H9 (cell line): ENCODE results near the gene UBASH3A. TPM values are rescaled to one million over a fixed set of nuclear protein-coding genes. Genes with fewer than 3 reads are reported as not detected.

Experiments used
- DNase-seq: peaks from one replicate; pipeline ENCODE4 v3.0.0-alpha.2; 2017
- H2AFZ ChIP-seq: one replicate; pipeline ENCODE4 v1.6.1; 2013; ENCODE audit warnings: mild to moderate bottlenecking, low read length, control low read depth, moderate library complexity
- H2AK5ac ChIP-seq: 2 replicates; pipeline ENCODE4 v1.6.1; 2013; ENCODE audit warnings: low read length, control low read depth, mixed read lengths; ENCODE audit not compliant: insufficient read length
- H2BK120ac ChIP-seq: one replicate; pipeline ENCODE4 v1.6.1; 2013; ENCODE audit warnings: low read depth, mild to moderate bottlenecking, low read length, control low read depth, inconsistent platforms; ENCODE audit not compliant: poor library complexity, severe bottlenecking
- H2BK12ac ChIP-seq: 2 replicates; pipeline ENCODE4 v1.6.1; 2013; ENCODE audit warnings: low read length, control low read depth, mixed read lengths, low read depth; ENCODE audit not compliant: insufficient read length
- H2BK15ac ChIP-seq: 2 replicates; pipeline ENCODE4 v1.6.1; 2013; ENCODE audit warnings: low read depth, low read length, control low read depth
- H2BK20ac ChIP-seq: one replicate; pipeline ENCODE4 v1.6.1; 2013; ENCODE audit warnings: low read depth, mild to moderate bottlenecking, low read length, control low read depth, inconsistent platforms; ENCODE audit not compliant: poor library complexity, severe bottlenecking
- H2BK5ac ChIP-seq: 2 replicates; pipeline ENCODE4 v1.6.1; 2013; ENCODE audit warnings: low read length, control low read depth, mixed read lengths; ENCODE audit not compliant: insufficient read length
- H3K14ac ChIP-seq: 2 replicates; pipeline ENCODE4 v1.6.1; 2013; ENCODE audit warnings: low read length, control low read depth; ENCODE audit not compliant: insufficient read depth
- H3K18ac ChIP-seq: 2 replicates; pipeline ENCODE4 v1.6.1; 2013; ENCODE audit warnings: low read depth, mild to moderate bottlenecking, mixed read lengths, low read length, control low read depth; ENCODE audit not compliant: insufficient read length
- H3K23ac ChIP-seq: 2 replicates; pipeline ENCODE4 v1.6.1; 2013; ENCODE audit warnings: low read length, control low read depth, mixed read lengths, low read depth; ENCODE audit not compliant: insufficient read length
- H3K23me2 ChIP-seq: 2 replicates; pipeline ENCODE4 v1.6.1; 2013; ENCODE audit warnings: low read depth, mild to moderate bottlenecking, mixed read lengths, low read length, control low read depth; ENCODE audit not compliant: insufficient read length, poor library complexity, severe bottlenecking
- H3K27ac ChIP-seq: 2 replicates; pipeline ENCODE4 v1.5.1; 2013; ENCODE audit warnings: low read length, control low read depth, mixed read lengths, low read depth; ENCODE audit not compliant: insufficient read length
- H3K27me3 ChIP-seq: 2 replicates; pipeline ENCODE4 v1.6.1; 2013; ENCODE audit warnings: low read length, control low read depth, inconsistent platforms; ENCODE audit not compliant: insufficient read depth
- H3K4ac ChIP-seq: 2 replicates; pipeline ENCODE4 v1.6.1; 2013; ENCODE audit warnings: low read depth, mild to moderate bottlenecking, control low read depth, inconsistent platforms, low read length, moderate library complexity
- H3K4me1 ChIP-seq: 2 replicates; pipeline ENCODE4 v1.6.1; 2013; ENCODE audit warnings: low read length, control low read depth, inconsistent platforms; ENCODE audit not compliant: insufficient read depth
- H3K4me2 ChIP-seq: 2 replicates; pipeline ENCODE4 v1.6.1; 2013; ENCODE audit warnings: low read length, control low read depth, mixed read lengths; ENCODE audit not compliant: insufficient read length, insufficient read depth
- H3K56ac ChIP-seq: 2 replicates; pipeline ENCODE4 v1.6.1; 2013; ENCODE audit warnings: low read depth, mild to moderate bottlenecking, mixed read lengths, low read length, control low read depth; ENCODE audit not compliant: insufficient read length
- H3K79me1 ChIP-seq: 2 replicates; pipeline ENCODE4 v1.6.1; 2013; ENCODE audit warnings: low read depth, mild to moderate bottlenecking, moderate library complexity, low read length, control low read depth, inconsistent platforms; ENCODE audit not compliant: insufficient read depth, poor library complexity, severe bottlenecking
- H3K79me2 ChIP-seq: 2 replicates; pipeline ENCODE4 v1.6.1; 2013; ENCODE audit warnings: low read length, control low read depth, inconsistent platforms; ENCODE audit not compliant: insufficient read depth
- H3K9ac ChIP-seq: 2 replicates; pipeline ENCODE4 v1.6.1; 2013; ENCODE audit warnings: low read length, control low read depth, mixed read lengths; ENCODE audit not compliant: insufficient read length; ENCODE audit errors: extremely low read depth
- H3K9me3 ChIP-seq: one replicate; pipeline ENCODE4 v1.6.1; 2013; ENCODE audit warnings: low read depth, low read length, inconsistent platforms; ENCODE audit not compliant: control insufficient read depth
- H3T11ph ChIP-seq: one replicate; pipeline ENCODE4 v1.6.1; 2013; ENCODE audit warnings: mild to moderate bottlenecking, low read length, control low read depth, inconsistent platforms
- H4K20me1 ChIP-seq: one replicate; pipeline ENCODE4 v1.6.1; 2013; ENCODE audit not compliant: control insufficient read depth, insufficient read length, insufficient read depth
- H4K5ac ChIP-seq: 2 replicates; pipeline ENCODE4 v1.6.1; 2013; ENCODE audit warnings: low read depth, mild to moderate bottlenecking, mixed read lengths, low read length, control low read depth; ENCODE audit not compliant: insufficient read length
- H4K8ac ChIP-seq: replicated peaks from 2 replicates; pipeline ENCODE4 v1.6.1; 2013; ENCODE audit warnings: low read length, control low read depth, mixed read lengths, low read depth; ENCODE audit not compliant: insufficient read length
- H4K91ac ChIP-seq: 2 replicates; pipeline ENCODE4 v1.6.1; 2013; ENCODE audit warnings: low read depth, mild to moderate bottlenecking, moderate library complexity, mixed read lengths, low read length, control low read depth; ENCODE audit not compliant: insufficient read length
- H3K27ac Mint-ChIP-seq, 3 experiments: 2 replicates in 2 of 3; 3 replicates in 1 of 3; pipeline ENCODE4 v1.8.0; 2020 to 2021; ENCODE audit warnings: mixed read lengths in 3 of 3, mild to moderate bottlenecking in 1 of 3, moderate library complexity in 1 of 3
- H3K27me3 Mint-ChIP-seq: 2 replicates; pipeline ENCODE4 v1.8.0; 2021; ENCODE audit warnings: low read depth, mild to moderate bottlenecking, moderate library complexity, mixed read lengths
- H3K36me3 Mint-ChIP-seq, 3 experiments: 2 replicates in 2 of 3; 3 replicates in 1 of 3; pipeline ENCODE4 v1.8.0; 2020 to 2021; ENCODE audit warnings: low read depth in 3 of 3, mixed read lengths in 3 of 3; ENCODE audit not compliant: insufficient read depth in 1 of 3
- H3K4me1 Mint-ChIP-seq, 2 experiments: 2 replicates each; pipeline ENCODE4 v1.8.0; 2020; ENCODE audit warnings: mixed read lengths in 2 of 2
- H3K4me3 Mint-ChIP-seq, 2 experiments: 2 replicates in 1 of 2; 3 replicates in 1 of 2; pipeline ENCODE4 v1.8.0; 2020 to 2021; ENCODE audit warnings: mild to moderate bottlenecking in 2 of 2, mixed read lengths in 2 of 2, moderate library complexity in 1 of 2
- H3K9me3 Mint-ChIP-seq, 2 experiments: 2 replicates in 1 of 2; 3 replicates in 1 of 2; pipeline ENCODE4 v1.8.0; 2020; ENCODE audit warnings: mild to moderate bottlenecking in 2 of 2, mixed read lengths in 2 of 2, moderate library complexity in 1 of 2
- CTCF ChIP-seq: fragments of 200-600 bp; sonication (generic); conservative IDR thresholded peaks from 3 replicates; pipeline ENCODE4 v1.8.0; 2021; ENCODE audit warnings: antibody characterized with exemption, mild to moderate bottlenecking
- WGBS: extraction: QIAGEN DNeasy Blood & Tissue Kit; methylation state at CpG from one replicate; pipeline ENCODE4 v1.1.7; 2013; ENCODE audit warnings: missing lambda C conversion rate, low lambda C conversion rate, mixed read lengths; ENCODE audit not compliant: insufficient read length; ENCODE audit errors: extremely low coverage; 5-methylcytosine and 5-hydroxymethylcytosine counted together
- total RNA-seq: library from RNA; stranded (reverse); gene quantifications from 2 replicates; pipeline ENCODE4 v1.2.1, GENCODE V29; 2021

UBASH3A gene
- total RNA-seq, 1 experiment from 2014 or later = not detected

- H3K56ac ChIP-seq = no peak overlapping the region
- no peak overlapping the region for H3K14ac ChIP-seq
- H2BK12ac ChIP-seq = no peak overlapping the region
- H3K9ac ChIP-seq = no peak overlapping the region
- no peaks in the 10 kb centered on the region for H4K20me1 ChIP-seq
- no peak overlapping the region for H2AFZ ChIP-seq
- H3K79me1 ChIP-seq = no peaks in the 10 kb centered on the region
- Mint-ChIP-seq H3K4me1 (peaks cover 24 to 33% of the 10 kb centered on the region in 2 experiments), H3K9me3 (no peaks in the 10 kb centered on the region), H3K27me3 (peaks cover 8% of the 10 kb centered on the region), H3K4me3 (peak overlapping the region in 1 of 2 experiments; percentile 12; a peak in 1 of 5 replicates), H3K36me3 (no peaks in the 10 kb centered on the region), H3K27ac (no peak overlapping the region; a peak in 1 of 7 replicates)
- no peak overlapping the region for H4K91ac ChIP-seq
- H2BK120ac ChIP-seq = no peak overlapping the region
- no peak overlapping the region for H2BK5ac ChIP-seq
- no CpG with 5 or more reads among the region's 5 CpGs for WGBS
- H2BK20ac ChIP-seq = no peak overlapping the region
- no peak overlapping the region for H3K4ac ChIP-seq
- no peaks in the 10 kb centered on the region; the same call in 1 of the 2 replicates for H3K4me1 ChIP-seq
- no peaks in the 10 kb centered on the region for H3K27me3 ChIP-seq
- no peak overlapping the region for H3T11ph ChIP-seq
- H4K5ac ChIP-seq = no peak overlapping the region
- no peaks in the 10 kb centered on the region for H3K9me3 ChIP-seq
- no peak for DNase-seq
- no peak for TF ChIP-seq CTCF
- H3K18ac ChIP-seq = no peak overlapping the region
- peak overlapping the region; percentile 73 for H3K4me2 ChIP-seq
- H3K23ac ChIP-seq = no peak overlapping the region
- no peak overlapping the region for H3K27ac ChIP-seq
- H2AK5ac ChIP-seq = no peak overlapping the region
- H4K8ac ChIP-seq = no peak overlapping the region
- H2BK15ac ChIP-seq = no peak overlapping the region
- peaks cover 12% of the 10 kb centered on the region for H3K23me2 ChIP-seq
- no peaks in the 10 kb centered on the region for H3K79me2 ChIP-seq
Observed at GRCh38 chr21:42495027-42495426, 91.3 kb downstream of the UBASH3A start.
